ENCODE results near the gene EPHB2.
"Not testable (repeated sequence)": the region's sequence is repeated elsewhere in the genome, so short reads cannot be mapped to it uniquely, and the experiment has no call there.

- not testable (repeated sequence) for TF ChIP-seq CTCF (IDR thresholded peaks at IDR 0.05; ENCODE audit: extremely low read depth in 1 of 2, insufficient read depth in 1 of 2, low read depth in 1 of 2, low read length in 2 of 2); POLR2AphosphoS5 (IDR thresholded peaks at IDR 0.05; ENCODE audit: insufficient read depth, low read depth, low read length); POLR2A (IDR thresholded peaks at IDR 0.05; ENCODE audit: low read depth, low read length); FOS (IDR thresholded peaks at IDR 0.05; ENCODE audit: borderline replicate concordance, insufficient read depth, low read length); EZH2 (IDR thresholded peaks at IDR 0.05; ENCODE audit: borderline replicate concordance, low read depth, low read length, severe bottlenecking); MYC (IDR thresholded peaks at IDR 0.05; ENCODE audit: low read depth, low read length); JUN (IDR thresholded peaks at IDR 0.05; ENCODE audit: borderline replicate concordance, insufficient read depth, insufficient read length, low read depth); GATA2 (IDR thresholded peaks at IDR 0.05; ENCODE audit: insufficient read depth, insufficient read length, low read depth, low read length)
- TF ChIP-seq, protein P1, sequence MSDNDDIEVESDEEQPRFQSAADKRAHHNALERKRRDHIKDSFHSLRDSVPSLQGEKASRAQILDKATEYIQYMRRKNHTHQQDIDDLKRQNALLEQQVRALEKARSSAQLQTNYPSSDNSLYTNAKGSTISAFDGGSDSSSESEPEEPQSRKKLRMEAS (IDR thresholded peaks at IDR 0.05; ENCODE audit: insufficient read depth, insufficient read length), result not testable (repeated sequence)
Observed at GRCh38 chr1:22843441-22844183, 133.0 kb downstream of the EPHB2 start.
